GM19438 (cell line): ENCODE measurements around the gene COL24A1.
A peak's percentile ranks its signal among the peaks of the same experiment; 100 is the strongest.
"Not testable (repeated sequence)": the region's sequence is repeated elsewhere in the genome, so short reads cannot be mapped to it uniquely, and the experiment has no call there.

Experiments used
- ATAC-seq: cut with Tn5 transposase; IDR thresholded peaks from one replicate; pipeline ENCODE4 v1.9.1; 2021; ENCODE audit warnings: low read depth; ENCODE audit not compliant: unreplicated experiment

Gene COL24A1

DNA sequence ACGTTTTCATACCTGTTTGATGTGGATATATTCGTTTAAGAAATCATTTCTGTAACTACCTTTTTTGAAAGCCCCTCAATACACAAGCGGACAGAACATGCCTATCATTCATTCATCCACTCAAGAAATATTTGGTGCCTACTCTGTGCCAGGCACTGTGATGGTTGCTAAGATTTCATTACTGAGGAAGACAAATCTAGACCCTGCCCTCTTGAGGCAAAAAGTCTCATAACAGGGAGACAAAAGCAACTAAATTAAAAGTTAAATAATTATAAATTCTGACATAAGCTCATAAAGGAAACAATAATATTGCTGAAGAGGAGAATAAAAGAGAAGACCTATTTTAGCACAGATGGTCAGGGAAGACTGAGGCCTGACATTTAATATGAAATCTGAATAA is 244.8 kb downstream of the COL24A1 start:
- no peak for ATAC-seq

DNA sequence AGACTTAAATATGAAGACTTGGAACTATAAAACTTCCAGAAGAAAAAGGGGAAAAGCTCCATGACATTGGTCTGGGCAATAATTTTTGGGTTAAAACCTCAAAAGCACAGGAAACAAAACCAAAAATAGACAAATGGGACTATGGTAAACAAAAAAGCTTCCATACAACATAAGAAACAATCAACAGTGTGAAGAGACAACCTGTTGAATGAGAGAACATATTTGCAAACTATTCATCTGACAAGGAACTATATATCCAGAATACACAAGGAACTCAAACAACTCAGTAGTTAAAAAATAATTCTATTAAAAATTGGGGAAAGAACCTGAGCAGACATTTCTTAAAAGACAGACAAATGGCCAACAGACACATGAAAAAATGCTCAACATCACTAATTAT is 255.7 kb downstream of the COL24A1 start:
- no peak for ATAC-seq

DNA sequence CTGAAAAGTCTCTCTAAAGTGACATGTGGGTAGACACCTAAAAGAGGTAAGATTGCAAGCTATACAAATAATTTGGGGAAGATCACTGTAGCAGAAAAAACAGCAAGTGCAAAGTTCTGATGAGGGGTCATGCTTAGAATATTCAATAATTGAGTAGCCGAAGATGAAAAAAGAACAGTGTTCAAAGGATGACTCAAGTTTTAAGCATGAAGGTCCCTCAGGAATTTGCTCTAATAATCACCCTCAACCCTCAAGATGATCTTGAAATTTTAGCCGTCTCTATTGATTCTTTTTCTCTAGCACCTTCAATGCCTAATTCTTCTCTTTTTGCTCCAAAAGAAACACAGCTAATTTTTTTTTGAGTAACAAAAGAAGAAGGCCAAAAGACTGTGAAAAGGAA is 257.7 kb downstream of the COL24A1 start:
- no peak for ATAC-seq

DNA sequence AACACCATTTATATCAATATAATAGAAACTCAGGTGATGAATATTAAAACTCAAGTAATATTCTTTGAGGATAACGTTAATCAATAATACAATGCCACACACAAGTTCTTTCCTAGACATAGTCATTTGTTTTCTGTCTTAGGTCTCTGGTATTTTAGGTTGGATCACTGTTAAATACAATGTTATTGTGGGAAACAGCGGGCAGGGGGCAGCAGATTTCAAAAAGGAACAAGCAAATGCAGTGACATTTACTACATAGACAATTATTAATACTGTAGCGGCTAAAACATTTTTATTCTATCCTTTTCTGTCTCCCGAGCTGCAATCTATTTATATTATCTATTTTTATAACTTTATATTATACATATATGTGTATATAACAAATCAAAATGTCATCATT is 261.9 kb downstream of the COL24A1 start:
- ATAC-seq, result no peak

DNA sequence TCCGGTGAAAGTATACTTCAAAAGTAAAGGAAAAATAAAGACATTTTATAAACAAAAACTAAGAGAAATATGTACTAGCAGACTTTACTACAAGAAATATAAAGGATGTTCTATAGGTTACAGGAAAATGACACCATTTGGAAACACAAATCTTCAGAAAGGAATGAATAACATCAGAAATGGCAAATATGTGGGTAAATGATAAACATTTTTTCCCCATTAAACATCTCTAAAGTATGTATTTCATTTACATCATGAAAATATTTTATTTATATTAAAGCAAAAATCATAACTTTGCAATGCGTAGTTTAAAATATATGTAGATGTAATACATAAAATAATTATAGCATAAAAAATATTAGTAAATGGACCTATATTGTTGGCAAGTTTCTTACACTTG is 264.2 kb downstream of the COL24A1 start:
- ATAC-seq, result no peak

DNA sequence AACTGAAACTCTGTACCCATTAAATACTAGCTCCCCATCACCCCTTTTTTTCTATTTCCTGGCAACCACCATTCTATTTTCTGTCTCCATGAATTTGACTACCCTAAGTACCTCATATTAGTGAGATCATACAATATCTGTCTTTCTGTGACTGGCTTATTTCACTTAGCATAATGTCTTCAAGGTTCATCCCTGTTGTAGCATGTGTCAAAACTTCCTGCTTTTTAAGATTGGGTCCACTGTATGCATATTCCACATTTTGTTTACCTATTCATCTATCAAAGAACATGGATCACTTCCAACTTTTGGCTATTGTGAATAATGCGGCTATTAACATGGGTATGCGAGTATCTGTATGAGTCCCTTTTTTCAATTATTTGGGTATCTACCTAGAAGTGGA is 266.7 kb downstream of the COL24A1 start:
- ATAC-seq, result no peak

DNA sequence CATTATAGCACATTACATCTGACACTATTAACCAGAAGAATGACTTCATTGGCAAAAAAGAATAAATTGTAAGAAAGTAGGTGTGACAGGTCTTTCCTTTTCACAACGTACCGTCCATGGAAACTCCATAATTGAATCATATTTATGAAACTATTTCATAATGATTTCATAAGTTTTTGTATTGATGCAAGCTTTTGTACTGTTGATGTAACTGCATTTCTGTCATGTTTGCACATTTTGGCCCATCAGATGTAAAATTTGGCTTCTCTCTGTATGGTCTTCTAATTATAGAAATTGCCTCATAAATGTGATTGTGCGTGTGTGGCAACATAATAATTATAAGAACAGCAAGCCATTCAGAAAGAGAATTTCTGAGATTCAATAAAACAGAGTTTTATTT is 267.7 kb downstream of the COL24A1 start:
- no peak for ATAC-seq

DNA sequence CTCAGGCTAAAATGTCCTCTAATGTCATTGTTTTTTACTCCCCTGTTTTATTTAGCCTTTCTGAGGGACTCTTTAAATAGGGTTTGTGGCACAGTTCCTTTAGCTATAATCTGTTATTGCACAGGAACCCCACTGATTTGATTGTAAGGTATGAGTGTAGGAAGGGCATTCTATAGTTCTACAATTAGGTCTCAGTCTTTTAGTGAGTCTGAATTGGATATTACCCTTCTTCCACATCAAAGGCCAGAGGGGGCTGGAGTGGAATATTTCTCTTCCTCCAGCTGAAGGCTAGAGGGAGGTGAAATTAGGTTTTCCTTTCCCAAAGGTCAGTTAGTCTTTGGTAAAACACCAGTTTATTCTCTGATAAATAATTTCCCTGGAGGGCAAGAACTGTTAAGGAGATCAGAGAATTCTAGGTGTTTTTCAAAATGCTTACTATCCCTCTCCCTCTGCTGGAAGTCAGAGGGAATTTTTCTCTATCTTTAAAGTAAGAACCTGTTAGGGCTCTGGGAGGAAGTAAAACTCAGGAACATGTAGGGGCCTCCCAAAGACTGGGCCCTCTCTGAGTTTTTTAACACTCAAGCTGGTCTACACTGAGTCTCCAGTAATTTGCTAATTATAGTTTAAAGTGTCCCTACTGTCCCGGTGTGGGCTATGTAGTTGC is 272.1 kb downstream of the COL24A1 start:
- ATAC-seq, result no peak

DNA sequence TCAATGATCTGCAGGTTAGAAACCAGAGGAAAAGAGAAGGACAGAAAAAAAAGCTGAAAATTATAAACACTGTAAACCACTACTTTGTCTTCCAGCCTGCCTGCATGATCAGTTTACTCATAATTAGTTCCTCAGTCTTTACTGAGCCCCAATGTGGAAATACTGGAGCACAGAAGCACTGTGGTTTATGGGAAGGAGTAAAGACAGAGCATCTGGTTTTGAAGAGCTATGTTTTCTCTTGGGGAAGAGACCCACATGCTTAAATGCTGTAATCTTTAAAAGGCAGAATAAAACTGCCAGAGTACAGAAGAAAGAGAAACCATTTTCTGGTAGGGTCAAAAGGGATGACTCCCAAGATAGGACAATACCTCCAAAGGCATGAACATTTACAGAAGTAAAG is 289.4 kb downstream of the COL24A1 start:
- ATAC-seq, result no peak

DNA sequence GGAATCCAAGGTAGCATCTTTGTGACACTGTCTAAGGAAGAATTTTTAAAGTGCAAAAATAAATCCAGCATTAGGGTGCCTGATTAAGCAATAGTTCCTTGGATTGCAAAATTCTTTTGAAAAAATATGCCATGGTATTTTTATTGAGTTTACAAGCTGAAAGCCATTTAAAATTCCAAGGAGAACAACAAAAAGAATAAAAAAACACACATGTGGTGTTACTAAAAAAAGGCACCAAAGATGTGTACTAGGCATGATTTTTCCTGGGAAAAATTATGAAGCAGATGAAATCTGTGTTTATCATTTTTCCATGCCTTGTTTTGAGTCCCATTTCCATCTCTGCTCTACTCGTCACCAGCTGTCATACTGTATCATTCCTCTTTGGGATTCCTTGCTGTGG is 291.4 kb downstream of the COL24A1 start:
- ATAC-seq, result no peak

DNA sequence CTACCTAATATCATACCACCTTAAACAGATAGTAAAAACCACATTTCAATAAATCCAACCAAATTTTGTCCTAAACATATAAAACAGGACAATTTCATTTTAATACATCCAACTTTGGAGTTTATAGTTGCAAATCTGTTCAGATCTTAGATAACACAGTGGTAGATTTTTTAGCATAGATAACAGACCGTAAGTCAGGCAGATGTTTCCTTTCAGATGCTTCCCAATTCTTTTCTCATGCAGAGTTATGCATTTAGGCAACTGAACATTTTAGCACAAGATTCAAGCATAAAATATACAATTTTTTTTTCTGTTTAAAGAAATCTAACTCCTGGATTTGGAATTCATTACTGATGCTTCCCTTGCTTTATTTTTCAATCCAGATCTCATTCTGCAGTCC is 291.8 kb downstream of the COL24A1 start:
- no peak for ATAC-seq

DNA sequence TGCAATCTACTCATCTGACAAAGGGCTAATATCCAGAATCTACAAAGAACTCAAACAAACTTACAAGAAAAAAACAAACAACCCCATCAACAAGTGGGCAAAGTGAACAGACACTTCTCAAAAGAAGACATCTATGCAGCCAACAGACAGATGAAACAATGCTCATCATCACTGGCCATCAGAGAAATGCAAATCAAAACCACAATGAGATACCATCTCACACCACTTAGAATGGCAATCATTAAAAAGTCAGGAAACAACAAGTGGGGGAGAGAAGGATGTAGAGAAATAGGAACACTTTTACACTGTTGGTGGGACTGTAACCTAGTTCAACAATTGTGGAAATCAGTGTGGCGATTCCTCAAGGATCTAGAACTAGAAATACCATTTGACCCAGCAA is 292.9 kb downstream of the COL24A1 start:
- ATAC-seq, result not testable (repeated sequence)

DNA sequence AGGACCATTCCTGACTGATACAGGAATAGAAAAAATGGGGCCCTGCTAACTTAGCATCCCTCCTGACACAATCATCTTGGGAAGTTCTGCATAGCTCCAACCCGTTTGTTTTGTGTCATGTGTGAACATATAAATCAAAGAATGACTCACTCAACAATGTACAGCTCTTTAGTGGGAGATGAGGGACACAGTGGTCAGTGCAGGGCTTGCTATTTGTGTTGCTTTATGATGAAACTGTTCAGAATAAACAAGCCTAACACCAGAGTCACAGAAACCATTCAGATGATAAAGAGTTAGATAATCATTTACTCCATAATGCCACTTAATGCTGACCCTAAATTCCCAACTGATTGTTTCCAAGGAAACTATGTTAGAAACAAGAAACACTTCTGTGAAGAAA is 294.1 kb downstream of the COL24A1 start:
- no peak for ATAC-seq

DNA sequence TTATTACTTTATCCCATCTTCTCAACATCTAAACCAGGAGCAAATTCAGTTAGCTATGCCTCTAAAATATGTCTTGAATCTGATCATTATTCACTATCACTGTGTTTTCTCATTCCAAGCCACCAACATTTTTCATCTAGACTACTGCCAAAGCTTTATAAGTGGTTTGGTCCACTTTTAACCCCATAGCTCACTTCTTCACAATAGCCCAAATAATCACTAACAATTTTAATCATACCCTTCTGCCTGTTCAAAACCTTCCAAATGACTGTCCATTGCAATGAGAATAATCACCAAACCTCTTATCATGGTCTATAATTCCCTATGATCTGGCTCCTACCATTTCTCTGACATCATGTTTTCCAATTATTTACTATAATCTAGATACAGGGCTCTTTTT is 298.6 kb downstream of the COL24A1 start:
- no peak for ATAC-seq

DNA sequence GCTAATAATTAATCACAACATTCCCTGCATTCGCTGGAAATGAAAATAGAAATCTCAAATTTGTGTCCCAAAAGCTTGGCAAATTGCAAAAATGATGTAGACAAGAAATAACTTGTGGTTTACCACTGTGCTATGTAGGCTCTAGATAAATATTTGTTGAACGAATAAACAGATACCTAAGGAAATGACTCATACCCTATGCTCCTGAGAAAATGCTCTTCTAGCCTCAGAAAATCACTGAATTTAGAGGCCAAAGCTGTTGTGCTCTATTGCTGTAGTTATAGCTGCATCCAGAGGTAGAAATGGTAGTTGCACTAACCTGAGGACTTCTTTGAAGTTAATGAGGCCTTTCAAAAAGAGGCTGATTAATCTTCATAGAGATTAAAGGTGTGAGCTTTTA is 306.3 kb downstream of the COL24A1 start:
- ATAC-seq, result no peak

DNA sequence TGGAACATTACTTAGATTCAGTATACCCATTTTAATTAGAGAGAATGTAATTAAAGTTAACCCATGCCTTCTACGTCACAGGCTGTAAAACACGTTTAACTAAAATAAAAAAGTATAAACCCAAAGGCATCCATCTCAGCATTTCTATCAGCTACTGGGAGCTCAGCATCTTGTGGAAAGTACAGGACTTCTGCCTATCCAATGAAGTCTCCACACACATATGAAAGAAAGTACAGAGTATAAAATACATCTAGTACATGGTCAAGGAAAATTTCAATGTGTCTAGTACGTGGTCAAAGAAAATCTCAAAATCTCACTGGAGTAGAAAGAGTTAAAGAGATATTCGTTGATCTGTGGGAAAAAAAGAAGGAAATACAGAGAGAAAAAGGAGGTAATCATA is 306.9 kb downstream of the COL24A1 start:
- ATAC-seq, result no peak

DNA sequence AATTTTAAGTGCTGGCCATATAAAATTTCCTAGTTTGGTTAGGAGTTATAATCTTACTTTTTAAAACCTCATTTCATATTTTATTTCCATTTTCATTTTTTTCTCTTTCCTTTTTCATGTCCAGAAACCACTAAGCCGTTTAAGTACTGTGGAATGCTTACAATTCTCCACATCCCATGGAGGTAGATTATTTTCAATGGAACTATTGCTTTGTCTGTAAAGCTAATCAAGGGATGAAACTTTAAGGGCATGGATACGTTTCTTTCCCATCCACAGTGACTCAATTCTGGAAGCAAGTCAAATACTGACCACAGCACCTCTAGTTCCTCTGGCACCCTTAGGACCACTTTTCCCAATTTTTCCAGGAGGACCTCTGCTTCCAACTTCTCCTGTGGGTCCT is 309.2 kb downstream of the COL24A1 start:
- ATAC-seq, result no peak

DNA sequence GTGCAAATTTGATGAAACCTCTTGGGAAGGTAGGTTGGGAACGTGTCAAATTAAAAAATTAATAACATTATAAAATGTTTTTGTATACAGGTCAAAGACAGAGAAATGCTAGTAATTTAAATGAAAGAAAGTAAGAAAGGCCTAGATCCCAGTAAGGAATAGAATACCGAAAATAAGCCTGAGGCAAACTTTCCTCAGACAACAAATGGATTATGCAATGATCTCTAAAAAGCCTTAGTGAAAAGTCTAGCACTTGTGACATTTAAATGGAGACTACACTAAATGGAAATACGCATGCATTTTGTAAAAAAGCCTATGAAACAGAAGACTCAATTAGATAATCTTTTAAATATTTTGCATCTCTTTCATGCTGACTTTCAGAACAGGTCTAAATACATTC is 309.9 kb downstream of the COL24A1 start:
- ATAC-seq, result no peak

DNA sequence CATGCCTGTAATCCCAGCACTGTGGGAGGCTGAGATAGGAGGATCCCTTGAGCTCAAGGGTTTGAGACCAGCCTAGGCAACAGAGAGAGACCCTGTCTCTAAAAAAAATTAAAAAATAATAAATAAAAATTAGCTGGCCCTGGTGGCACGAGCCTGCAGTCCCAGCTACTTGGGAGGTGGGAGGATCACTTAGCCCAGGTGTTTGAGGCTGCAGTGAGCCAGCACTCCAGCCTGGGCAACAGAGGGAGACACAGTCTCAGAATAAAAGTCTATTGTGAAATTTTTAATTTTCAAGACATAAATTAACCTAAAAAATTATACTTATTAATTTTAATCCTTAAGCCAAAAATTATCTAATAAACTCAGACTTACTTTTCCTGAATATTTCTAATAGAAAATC is 317.1 kb downstream of the COL24A1 start:
- ATAC-seq, result no peak

DNA sequence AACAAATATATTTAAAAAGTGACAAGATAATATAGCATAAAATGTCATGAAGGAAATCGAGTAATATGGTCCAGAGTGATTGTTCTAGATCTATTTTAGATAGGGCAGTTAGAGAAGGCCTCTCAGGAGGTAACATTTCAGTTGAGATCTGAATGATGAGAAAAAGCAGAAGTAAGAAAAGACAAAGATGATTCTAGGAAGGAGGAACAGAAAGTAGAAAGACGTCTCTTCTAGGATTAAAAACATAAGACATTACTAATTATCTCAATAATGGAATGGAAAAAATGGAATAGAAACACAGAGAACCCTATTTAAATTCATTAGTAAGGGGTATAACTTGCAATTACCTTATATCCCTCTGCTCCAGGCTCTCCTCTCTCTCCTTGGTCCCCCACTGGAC is 318.3 kb downstream of the COL24A1 start:
- peak; percentile 92 for ATAC-seq

DNA sequence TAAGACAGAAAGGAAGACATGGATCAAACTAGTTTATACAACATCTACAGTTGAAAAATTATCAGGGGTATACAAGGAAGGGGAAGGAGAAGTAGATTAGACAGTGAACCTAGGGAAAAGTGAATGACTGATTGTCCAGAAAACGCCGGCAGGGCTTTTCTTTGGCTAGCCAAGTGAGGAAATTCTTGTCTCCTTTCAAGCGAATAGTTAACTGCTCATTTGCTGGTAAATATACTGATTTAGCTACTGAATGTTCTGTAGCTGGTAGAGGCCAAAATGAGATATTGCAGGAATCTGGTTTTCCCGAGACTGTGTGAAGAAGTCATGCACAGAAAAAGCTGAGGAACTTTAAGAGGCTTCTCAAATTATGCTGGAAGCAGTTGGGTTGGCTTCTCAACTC is 319.8 kb downstream of the COL24A1 start:
- no peak for ATAC-seq

DNA sequence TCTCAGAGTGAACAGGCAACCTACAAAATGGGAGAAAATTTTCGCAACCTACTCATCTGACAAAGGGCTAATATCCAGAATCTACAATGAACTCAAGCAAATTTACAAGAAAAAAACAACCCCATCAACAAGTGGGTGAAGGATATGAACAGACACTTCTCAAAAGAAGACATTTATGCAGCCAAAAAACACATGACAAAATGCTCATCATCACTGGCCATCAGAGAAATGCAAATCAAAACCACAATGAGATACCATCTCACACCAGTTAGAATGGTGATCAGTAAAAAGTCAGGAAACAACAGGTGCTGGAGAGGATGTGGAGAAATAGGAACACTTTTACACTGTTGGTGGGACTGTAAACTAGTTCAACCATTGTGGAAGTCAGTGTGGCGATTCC is 323.4 kb downstream of the COL24A1 start:
- not testable (repeated sequence) for ATAC-seq

DNA sequence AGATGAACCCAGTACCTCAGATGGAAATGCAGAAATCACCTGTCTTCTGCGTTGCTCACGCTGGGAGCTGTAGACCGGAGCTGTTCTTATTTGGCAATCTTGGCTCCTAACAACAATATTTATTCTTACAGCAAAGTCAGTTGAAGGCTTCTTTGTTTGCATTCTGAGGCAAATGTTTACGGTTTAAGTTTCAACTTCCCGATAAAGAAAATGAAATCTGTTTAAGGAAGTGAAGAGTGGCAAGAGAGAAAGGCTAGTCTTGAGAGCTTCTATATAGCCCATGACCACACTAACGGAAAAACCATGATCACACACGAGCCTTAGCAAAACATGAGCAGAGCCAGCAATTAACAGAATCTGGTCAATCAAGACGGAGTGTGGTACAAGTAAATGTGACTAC is 325.7 kb downstream of the COL24A1 start:
- no peak for ATAC-seq
